ENCODE results near the gene GREB1L. TPM values are rescaled to one million over a fixed set of nuclear protein-coding genes. Genes with fewer than 3 reads are reported as not detected.

GREB1L gene
- polyA plus RNA-seq, 1 of the 3 experiments (the other 2 are of a cell fraction) = under 0.01 TPM

DNA sequence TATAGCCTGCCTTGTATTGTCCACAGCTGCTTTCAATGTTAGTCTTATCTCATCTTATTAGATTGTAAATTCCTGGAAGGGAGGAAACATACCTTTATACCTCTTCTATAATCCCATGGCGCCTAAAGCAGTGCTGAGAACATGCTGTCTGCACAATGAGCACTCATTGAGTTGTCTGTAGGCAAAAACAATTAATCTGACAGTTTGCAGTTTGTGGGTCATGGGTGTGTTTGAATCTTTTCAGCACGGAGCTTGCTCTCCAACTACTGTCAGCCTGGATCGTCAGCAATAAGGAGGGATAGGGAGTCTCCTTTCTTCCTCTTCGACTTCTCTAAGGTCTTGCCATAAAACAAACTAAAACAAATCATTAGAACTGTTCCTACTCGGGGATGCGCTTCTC lies 26.5 kb upstream of the GREB1L start:
- peaks cover 38% of the 10 kb centered on the region for H3K27me3 ChIP-seq (ENCODE audit: insufficient read depth)
- no peak overlapping the region for H2AFZ ChIP-seq (ENCODE audit: low read depth)
- no peak overlapping the region for H3K27ac ChIP-seq (ENCODE audit: low read depth in 2 of 2, low read length in 1 of 2)
- 19% methylated on average over 6 of the region's 6 CpGs for WGBS (ENCODE audit: low lambda C conversion rate)
- CTCF ChIA-PET = interaction anchor here (1.9 kb wide), 1 partner anchor 21 kb away, joined by 11 read pairs; no protein-coding TSS in a partner anchor
- H4K20me1 ChIP-seq (ENCODE audit: insufficient read depth) = no peaks in the 10 kb centered on the region
- H3K36me3 ChIP-seq (replicated peaks in 1 of 2; ENCODE audit: control insufficient read depth in 1 of 2, insufficient read depth in 2 of 2, low read length in 1 of 2) = no peaks in the 10 kb centered on the region
- no peak for TF ChIP-seq JUND (IDR thresholded peaks at IDR 0.05)
- TF ChIP-seq, protein P1, sequence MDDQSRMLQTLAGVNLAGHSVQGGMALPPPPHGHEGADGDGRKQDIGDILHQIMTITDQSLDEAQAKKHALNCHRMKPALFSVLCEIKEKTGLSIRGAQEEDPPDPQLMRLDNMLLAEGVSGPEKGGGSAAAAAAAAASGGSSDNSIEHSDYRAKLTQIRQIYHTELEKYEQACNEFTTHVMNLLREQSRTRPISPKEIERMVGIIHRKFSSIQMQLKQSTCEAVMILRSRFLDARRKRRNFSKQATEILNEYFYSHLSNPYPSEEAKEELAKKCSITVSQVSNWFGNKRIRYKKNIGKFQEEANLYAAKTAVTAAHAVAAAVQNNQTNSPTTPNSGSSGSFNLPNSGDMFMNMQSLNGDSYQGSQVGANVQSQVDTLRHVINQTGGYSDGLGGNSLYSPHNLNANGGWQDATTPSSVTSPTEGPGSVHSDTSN (IDR thresholded peaks at IDR 0.05) = no peak
- TF ChIP-seq MEF2A (IDR thresholded peaks at IDR 0.05; ENCODE audit: borderline replicate concordance, low read depth) = no peak
- no peak for TF ChIP-seq SMC3 (IDR thresholded peaks at IDR 0.05; ENCODE audit: low read depth, low read length)
- no peak for TF ChIP-seq FOSL2 (IDR thresholded peaks at IDR 0.05; ENCODE audit: borderline replicate concordance, low read depth)
- no peak for TF ChIP-seq NRF1 (IDR thresholded peaks at IDR 0.05; ENCODE audit: low read depth, low read length)
- TF ChIP-seq RXRA (IDR thresholded peaks at IDR 0.05; ENCODE audit: borderline replicate concordance, low read depth) = no peak
- TF ChIP-seq, protein P2, sequence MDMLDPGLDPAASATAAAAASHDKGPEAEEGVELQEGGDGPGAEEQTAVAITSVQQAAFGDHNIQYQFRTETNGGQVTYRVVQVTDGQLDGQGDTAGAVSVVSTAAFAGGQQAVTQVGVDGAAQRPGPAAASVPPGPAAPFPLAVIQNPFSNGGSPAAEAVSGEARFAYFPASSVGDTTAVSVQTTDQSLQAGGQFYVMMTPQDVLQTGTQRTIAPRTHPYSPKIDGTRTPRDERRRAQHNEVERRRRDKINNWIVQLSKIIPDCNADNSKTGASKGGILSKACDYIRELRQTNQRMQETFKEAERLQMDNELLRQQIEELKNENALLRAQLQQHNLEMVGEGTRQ (IDR thresholded peaks at IDR 0.05; ENCODE audit: borderline replicate concordance, low read depth, low read length) = no peak
- TF ChIP-seq, protein P3, sequence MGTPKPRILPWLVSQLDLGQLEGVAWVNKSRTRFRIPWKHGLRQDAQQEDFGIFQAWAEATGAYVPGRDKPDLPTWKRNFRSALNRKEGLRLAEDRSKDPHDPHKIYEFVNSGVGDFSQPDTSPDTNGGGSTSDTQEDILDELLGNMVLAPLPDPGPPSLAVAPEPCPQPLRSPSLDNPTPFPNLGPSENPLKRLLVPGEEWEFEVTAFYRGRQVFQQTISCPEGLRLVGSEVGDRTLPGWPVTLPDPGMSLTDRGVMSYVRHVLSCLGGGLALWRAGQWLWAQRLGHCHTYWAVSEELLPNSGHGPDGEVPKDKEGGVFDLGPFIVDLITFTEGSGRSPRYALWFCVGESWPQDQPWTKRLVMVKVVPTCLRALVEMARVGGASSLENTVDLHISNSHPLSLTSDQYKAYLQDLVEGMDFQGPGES (IDR thresholded peaks at IDR 0.05; ENCODE audit: low read depth, low read length) = no peak
- TF ChIP-seq SIN3A (IDR thresholded peaks at IDR 0.05; ENCODE audit: borderline replicate concordance, low read depth, low read length) = no peak
- TF ChIP-seq, protein P4, sequence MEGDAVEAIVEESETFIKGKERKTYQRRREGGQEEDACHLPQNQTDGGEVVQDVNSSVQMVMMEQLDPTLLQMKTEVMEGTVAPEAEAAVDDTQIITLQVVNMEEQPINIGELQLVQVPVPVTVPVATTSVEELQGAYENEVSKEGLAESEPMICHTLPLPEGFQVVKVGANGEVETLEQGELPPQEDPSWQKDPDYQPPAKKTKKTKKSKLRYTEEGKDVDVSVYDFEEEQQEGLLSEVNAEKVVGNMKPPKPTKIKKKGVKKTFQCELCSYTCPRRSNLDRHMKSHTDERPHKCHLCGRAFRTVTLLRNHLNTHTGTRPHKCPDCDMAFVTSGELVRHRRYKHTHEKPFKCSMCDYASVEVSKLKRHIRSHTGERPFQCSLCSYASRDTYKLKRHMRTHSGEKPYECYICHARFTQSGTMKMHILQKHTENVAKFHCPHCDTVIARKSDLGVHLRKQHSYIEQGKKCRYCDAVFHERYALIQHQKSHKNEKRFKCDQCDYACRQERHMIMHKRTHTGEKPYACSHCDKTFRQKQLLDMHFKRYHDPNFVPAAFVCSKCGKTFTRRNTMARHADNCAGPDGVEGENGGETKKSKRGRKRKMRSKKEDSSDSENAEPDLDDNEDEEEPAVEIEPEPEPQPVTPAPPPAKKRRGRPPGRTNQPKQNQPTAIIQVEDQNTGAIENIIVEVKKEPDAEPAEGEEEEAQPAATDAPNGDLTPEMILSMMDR (IDR thresholded peaks at IDR 0.05) = no peak
- no peak for TF ChIP-seq TAF1 (IDR thresholded peaks at IDR 0.05; ENCODE audit: borderline replicate concordance, low read depth, low read length)
- TF ChIP-seq RCOR1 (IDR thresholded peaks at IDR 0.05; ENCODE audit: low read length) = no peak
- no peak for TF ChIP-seq EZH2phosphoT487 (IDR thresholded peaks at IDR 0.05; ENCODE audit: borderline replicate concordance, low read depth)
- no peak for TF ChIP-seq RAD21 (IDR thresholded peaks at IDR 0.05; ENCODE audit: low read length)
- no peak overlapping the region for H3K9ac ChIP-seq
- no peaks in the 10 kb centered on the region for H3K9me3 ChIP-seq
- H3F3A ChIP-seq (replicated peaks; ENCODE audit: insufficient read depth) = no peaks in the 10 kb centered on the region
- no peaks in the 10 kb centered on the region for H3K9me2 ChIP-seq
- POLR2A ChIA-PET = no interaction called here
- no peak overlapping the region for H3K4me2 ChIP-seq
- H3K4me1 ChIP-seq (ENCODE audit: control insufficient read depth in 1 of 2, insufficient read depth in 2 of 2, low read depth in 1 of 2, low read length in 1 of 2) = no peaks in the 10 kb centered on the region
- H3K79me2 ChIP-seq (ENCODE audit: insufficient read depth) = no peaks in the 10 kb centered on the region
- no peak overlapping the region for H3K4me3 ChIP-seq (ENCODE audit: low read depth in 2 of 2, low read length in 1 of 2)
- no peak for DNase-seq

All from SK-N-SH (cell line).